PFSK-1 (cell line): ENCODE measurements around the gene UGGT1.

Experiments
- FOXP2 ChIP-seq: optimal IDR thresholded peaks from 2 replicates; pipeline ENCODE3; 2011; ENCODE audit warnings: borderline replicate concordance, control low read depth, inconsistent platforms; ENCODE audit not compliant: insufficient read depth; ENCODE audit errors: extremely low read length, extremely low read depth
- POLR2AphosphoS5 ChIP-seq: IDR thresholded peaks from 2 replicates; pipeline ENCODE4 v1.6.1; 2012; ENCODE audit warnings: low read depth, mild to moderate bottlenecking, control low read depth, low read length, moderate library complexity
- SIN3A ChIP-seq: IDR thresholded peaks from 2 replicates; pipeline ENCODE4 v1.6.1; 2012; ENCODE audit warnings: mild to moderate bottlenecking, low read length, moderate library complexity, borderline replicate concordance; ENCODE audit not compliant: insufficient read depth
- TAF1 ChIP-seq: IDR thresholded peaks from 2 replicates; pipeline ENCODE4 v1.6.1; 2012; ENCODE audit warnings: low read length, control low read depth, borderline replicate concordance; ENCODE audit not compliant: insufficient read depth
- TF ChIP-seq, protein P1 (sequence below), 2 experiments: IDR thresholded peaks; 2 replicates each; pipeline versions ENCODE4 v1.6.1 to v1.8.0; 2011 to 2012; ENCODE audit warnings: low read depth in 2 of 2, low read length in 2 of 2, control low read depth in 1 of 2, inconsistent platforms in 1 of 2, mild to moderate bottlenecking in 1 of 2, moderate library complexity in 1 of 2; ENCODE audit not compliant: insufficient read depth in 1 of 2

UGGT1 gene

DNA sequence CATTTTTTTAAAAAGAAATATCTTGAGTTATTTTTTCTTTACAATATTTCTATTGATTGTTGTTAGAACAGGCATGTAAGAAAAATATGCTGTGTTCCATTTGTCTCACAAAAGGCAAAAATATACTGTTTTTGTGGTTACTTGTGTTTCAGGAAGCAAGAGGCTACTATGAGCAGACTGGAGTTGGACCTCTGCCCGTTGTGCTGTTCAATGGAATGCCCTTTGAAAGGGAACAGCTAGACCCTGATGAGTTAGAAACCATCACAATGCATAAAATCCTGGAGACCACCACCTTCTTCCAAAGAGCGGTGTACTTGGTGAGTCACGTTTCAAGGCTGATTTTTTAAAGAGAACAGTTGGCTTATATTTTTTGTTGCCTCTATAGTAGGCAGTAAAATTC, 54.7 kb downstream of the UGGT1 start:
- TF ChIP-seq, protein P1, sequence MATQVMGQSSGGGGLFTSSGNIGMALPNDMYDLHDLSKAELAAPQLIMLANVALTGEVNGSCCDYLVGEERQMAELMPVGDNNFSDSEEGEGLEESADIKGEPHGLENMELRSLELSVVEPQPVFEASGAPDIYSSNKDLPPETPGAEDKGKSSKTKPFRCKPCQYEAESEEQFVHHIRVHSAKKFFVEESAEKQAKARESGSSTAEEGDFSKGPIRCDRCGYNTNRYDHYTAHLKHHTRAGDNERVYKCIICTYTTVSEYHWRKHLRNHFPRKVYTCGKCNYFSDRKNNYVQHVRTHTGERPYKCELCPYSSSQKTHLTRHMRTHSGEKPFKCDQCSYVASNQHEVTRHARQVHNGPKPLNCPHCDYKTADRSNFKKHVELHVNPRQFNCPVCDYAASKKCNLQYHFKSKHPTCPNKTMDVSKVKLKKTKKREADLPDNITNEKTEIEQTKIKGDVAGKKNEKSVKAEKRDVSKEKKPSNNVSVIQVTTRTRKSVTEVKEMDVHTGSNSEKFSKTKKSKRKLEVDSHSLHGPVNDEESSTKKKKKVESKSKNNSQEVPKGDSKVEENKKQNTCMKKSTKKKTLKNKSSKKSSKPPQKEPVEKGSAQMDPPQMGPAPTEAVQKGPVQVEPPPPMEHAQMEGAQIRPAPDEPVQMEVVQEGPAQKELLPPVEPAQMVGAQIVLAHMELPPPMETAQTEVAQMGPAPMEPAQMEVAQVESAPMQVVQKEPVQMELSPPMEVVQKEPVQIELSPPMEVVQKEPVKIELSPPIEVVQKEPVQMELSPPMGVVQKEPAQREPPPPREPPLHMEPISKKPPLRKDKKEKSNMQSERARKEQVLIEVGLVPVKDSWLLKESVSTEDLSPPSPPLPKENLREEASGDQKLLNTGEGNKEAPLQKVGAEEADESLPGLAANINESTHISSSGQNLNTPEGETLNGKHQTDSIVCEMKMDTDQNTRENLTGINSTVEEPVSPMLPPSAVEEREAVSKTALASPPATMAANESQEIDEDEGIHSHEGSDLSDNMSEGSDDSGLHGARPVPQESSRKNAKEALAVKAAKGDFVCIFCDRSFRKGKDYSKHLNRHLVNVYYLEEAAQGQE (IDR thresholded peaks at IDR 0.05; ENCODE audit: insufficient read depth in 1 of 2, low read depth in 2 of 2, low read length in 2 of 2) = no peak

DNA sequence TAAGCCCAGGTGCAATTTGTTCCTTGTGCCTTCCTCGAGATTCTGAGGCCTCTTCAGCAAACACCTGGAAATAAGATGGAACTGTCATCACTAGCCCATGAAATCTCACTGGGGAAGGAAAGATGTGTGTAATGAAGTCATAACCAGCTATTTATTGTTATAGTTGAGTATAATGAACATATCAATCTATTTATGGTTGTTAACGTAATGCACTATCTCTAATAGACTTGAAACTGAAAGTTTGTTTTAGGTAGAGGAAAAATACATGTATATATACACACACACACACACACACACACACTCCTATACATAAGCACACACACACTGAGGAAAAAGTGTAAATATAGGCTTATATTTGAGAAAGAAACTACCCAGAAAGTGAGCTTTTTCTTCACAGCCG, 62.8 kb downstream of the UGGT1 start:
- no peak for TF ChIP-seq POLR2AphosphoS5
- TF ChIP-seq SIN3A = no peak
- no peak for TF ChIP-seq TAF1
- no peak for TF ChIP-seq FOXP2
- TF ChIP-seq, protein P1 (IDR thresholded peaks at IDR 0.05; ENCODE audit: insufficient read depth in 1 of 2, low read depth in 2 of 2, low read length in 2 of 2) = no peak

- TF ChIP-seq POLR2AphosphoS5 = no peak
- TF ChIP-seq, protein P1 (IDR thresholded peaks at IDR 0.05; ENCODE audit: insufficient read depth in 1 of 2, low read depth in 2 of 2, low read length in 2 of 2) = no peak
- no peak for TF ChIP-seq SIN3A
- no peak for TF ChIP-seq FOXP2
- TF ChIP-seq TAF1 = no peak
Observed at GRCh38 chr2:128154225-128154624, 63.2 kb downstream of the UGGT1 start.

DNA sequence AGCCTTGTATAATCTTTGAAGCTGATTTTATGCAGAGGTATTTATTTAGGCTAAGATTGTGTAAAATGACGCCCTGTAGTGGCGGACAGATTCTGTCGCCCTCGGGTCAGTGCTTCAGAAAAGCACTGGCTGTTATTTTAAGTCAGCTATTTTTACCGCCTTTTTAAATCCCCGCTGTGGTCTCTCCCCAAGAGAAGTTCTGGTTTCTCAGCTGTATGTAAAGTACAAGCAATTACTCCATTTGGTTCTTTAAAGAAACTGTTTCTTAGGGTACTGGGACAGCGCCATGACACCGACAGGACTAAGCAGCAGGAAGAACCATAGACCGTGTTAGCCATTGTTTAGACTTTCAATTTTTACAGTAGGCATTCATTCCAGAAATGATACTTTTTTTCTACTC, 65.0 kb downstream of the UGGT1 start:
- TF ChIP-seq FOXP2 = no peak
- no peak for TF ChIP-seq SIN3A
- TF ChIP-seq, protein P1 (IDR thresholded peaks at IDR 0.05; ENCODE audit: insufficient read depth in 1 of 2, low read depth in 2 of 2, low read length in 2 of 2) = no peak
- TF ChIP-seq TAF1 = no peak
- no peak for TF ChIP-seq POLR2AphosphoS5

DNA sequence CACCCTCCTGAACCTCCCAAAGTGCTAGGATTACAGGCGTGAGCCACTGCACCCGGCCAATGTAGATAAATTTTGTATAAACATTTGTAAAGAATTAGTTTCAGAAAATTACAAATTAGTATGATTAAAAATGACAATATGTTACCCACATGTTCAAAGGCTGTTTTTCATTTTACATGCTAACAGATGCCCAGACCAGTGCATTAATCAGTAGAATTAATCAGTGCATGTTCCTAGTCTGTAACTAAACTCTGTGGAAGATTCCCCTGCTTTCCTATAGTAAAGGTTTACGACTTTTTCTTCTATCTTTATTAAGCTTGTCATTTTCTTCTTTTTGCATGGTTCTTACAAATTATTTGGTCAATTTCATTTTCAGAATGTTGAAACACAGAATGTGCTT, 65.8 kb downstream of the UGGT1 start:
- no peak for TF ChIP-seq FOXP2
- no peak for TF ChIP-seq TAF1
- TF ChIP-seq, protein P1 (IDR thresholded peaks at IDR 0.05; ENCODE audit: insufficient read depth in 1 of 2, low read depth in 2 of 2, low read length in 2 of 2) = no peak
- TF ChIP-seq SIN3A = no peak
- no peak for TF ChIP-seq POLR2AphosphoS5
